CD1c-positive myeloid dendritic cell (primary cell): ENCODE data around the gene GPR85.

Experiments used
- DNase-seq: peaks from one replicate; pipeline ENCODE4 v3.0.0-alpha.2; 2016; ENCODE audit errors: extremely low spot score

Gene GPR85, protein sequence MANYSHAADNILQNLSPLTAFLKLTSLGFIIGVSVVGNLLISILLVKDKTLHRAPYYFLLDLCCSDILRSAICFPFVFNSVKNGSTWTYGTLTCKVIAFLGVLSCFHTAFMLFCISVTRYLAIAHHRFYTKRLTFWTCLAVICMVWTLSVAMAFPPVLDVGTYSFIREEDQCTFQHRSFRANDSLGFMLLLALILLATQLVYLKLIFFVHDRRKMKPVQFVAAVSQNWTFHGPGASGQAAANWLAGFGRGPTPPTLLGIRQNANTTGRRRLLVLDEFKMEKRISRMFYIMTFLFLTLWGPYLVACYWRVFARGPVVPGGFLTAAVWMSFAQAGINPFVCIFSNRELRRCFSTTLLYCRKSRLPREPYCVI

DNA sequence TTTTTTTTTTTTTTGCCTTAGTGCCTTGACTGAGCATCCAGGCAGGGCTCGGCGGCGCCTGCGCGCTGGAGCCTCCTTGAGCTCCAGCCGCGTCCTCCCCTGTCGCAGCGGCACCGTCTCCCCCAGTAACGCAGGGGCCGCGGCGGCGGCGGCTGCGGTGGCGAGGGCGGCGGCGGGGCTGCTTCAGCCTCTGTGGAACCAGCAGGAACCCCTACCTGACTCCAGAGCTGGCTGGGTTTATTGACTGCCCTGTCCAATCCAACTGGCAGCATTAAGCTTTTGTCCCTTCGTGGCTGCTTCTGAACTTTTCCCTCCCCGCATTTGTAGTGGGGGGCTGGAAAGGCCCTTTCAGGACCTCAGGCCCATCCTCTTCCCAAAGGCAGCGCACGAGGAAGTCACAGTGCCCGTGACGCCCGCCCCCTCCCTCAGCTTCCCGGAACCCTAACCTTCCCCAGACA, at the start of gene GPR85:
Gene GPR85 (minus strand): TSS at position 397 of the 458 bp plus-strand sequence. CDS start 2,106 bp downstream, outside the sequence.
- DNase-seq = peak; percentile 19

DNA sequence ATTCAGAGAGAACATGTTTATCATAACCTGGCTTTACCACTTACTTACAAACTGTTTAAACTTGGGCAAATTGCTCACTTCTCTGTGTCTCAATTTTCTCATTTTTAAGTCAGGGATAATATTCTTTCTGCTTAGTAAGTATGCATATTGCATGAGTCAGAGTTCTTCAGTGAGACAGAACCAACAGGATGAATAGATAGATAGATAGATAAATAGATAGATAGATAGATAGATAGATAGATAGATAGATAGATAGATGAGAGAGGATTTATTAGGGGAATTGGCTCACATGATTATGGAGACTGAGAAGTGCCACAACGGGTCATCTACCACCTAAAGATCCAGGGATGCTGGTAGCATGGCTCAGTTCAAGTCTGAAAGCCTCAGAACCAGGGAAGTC, 47.4 kb upstream of the GPR85 start:
- DNase-seq = no peak

DNA sequence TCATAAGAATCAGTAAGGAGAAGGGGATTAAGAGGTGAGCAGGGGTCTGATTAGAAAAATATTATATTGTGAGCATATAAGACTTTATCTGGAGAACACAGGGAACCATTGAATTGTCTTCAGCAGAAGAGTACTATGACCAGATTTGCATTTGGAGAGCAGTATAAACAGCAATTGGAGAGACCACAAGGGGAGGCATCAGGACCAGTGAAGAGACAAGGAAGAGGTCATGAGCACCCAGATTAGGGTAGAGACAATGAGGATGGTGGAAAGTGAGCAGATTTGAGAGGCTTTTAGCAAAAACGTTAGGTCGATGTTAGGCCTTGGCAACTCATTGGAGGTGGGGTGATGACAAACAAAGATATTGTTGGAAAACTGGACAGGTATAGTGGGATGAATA, 44.7 kb upstream of the GPR85 start:
- DNase-seq = no peak

DNA sequence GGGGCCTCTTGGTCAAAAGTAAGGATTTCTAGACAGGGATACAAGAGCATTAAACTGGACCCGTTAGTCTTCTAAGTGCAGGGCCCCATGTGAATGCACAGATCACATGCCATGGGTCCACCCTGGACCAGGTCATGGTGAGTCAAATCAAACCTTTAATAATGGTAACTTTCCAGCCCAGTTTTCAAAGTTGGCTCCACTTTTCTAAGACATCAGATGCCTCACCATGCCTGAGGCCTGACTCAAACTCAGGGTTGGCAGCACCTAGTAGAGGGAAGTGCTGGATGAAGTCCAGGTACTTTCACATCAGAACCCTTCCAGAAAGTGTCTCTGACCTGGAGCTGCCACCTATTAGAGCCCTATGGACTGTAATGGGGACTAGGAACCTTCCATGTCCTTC, 41.4 kb upstream of the GPR85 start:
- no peak for DNase-seq

DNA sequence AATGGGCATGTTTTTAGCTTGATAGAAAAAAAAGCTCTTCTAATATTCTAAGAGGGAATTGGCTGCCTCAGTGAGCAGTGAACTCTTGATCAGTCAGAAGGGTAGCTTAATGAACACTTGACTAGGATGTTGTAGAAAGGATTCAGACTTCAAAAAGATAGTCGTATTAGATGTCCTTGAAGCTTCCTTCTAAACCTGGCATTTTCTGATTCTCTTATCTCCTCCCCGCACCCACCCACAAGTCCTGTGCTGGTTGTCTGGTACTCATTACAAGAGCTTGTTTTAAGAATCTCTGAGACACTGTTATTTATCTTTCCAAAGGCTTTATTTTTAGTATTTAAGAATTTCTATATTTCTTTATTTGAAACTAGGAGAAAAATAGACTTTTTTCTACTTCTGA, 39.1 kb upstream of the GPR85 start:
- no peak for DNase-seq

DNA sequence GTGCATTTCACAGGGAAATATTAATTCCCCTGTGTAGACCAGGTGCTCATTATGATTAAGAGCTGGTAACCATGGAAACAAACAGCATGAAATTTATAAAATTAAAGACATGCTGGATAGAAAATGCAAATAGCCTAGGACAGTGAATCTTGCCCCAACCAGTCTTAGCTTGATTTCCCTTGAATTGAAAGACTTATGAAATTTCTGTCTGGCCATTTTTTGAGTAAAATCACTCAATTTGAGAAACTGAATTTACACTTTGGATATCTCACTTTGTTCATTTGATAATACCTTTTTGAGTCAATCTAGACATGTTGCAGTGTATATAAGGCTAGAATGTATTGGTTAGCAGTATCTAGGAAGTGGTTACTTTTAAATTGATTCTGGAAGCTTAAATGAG, 36.1 kb upstream of the GPR85 start:
- no peak for DNase-seq

DNA sequence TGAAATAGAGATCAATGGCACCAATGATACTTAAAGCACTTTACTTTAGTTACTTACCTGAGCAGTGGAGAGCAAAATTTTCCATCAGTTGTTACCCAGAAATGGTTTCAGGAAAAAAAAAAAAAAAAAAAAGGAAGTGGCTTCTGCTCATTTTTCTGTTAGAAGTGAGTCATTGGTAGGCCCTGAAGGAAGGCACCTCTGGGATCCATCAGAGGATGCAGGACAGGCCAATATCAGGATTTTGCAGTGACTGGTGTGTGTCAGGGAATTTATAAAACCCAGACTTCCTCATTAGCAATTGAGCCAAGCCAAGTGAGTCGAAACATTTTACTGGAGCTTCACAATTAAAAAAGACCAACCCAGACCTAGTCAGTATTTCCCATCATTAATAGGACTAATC, 34.0 kb upstream of the GPR85 start:
- DNase-seq = peak; percentile 19

DNA sequence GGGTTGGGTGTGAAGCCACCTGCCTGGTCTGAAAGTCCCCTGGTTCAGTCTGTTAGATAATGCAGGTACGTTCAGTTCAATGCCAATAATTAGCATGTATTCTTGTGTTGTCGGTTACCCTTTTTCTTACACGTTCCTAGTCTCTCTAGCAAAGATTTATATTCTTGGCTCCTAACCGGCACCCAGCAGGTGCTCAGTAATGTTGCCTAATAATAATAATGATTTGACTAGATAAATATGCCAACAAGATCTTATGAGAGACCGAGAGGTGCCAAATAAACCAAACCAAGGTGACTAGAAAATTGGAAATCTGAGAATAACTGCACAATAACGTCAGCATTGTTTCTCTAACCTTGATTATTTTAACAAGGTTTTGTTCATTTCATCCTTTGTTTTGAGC, 32.8 kb upstream of the GPR85 start:
- no peak for DNase-seq

DNA sequence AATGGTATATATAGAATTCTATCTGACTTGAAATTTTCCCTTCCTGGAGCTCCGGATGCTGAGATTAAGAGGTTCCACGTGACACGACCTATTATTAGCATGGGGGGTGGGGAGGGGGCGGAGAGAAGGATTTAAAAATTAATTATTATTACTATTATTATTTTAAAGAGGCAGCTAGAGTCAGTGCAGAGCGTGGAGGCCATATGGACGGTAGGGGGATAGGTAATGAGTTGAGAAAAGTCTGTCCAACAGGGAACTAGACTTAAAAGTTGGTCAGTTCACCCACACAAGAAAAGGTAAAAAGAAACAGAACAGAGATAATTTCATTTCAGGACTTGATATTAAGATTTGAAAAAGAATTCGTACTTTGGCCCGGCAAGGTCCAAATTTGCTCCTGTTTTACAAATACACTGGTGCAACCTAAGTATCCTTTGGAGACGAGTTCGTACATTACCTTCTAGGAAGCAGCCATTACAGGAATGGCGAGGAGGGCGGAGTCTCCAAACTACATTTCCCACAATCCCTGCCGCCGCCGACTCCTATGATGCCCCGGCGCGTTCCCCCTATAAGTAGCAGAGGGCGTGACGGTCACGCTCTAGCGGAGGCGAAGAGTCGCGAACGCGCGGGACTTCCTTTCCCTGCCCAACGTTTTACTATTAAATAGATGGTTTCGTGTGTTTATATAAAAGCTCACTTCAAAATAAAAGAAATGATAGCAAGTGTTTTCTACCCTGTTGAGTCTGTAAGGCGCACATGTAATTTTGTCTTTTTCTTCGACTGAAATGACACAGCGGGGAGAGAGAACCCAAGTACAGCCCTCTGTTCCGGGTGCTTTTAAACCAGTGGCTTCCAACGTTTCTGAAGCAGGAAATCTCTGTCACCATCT, 31.7 kb upstream of the GPR85 start, which contains the start of gene SMIM30:
Gene SMIM30 (minus strand): TSS at position 481 of the 886 bp plus-strand sequence. CDS start 976 bp downstream, outside the sequence.
- peak; percentile 95 for DNase-seq

DNA sequence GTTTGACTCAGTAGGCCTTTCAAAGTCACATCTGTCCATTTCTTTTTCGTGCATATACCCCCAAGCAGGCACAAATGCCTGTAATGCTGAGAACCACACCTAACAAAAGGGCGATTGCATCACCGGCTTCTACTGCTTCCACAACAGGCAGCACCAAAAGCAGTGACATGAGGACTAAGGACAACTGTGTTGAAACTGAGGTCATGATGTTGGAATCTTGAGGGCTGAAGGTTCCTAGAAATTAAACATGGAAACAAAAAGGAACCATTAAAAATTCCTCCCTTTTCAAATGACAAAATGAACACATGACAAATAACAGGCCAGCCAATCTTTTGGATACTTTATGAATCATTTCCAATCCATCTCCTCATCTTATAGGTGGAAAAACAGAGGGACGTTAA, 30.7 kb upstream of the GPR85 start:
- peak; percentile 20 for DNase-seq

DNA sequence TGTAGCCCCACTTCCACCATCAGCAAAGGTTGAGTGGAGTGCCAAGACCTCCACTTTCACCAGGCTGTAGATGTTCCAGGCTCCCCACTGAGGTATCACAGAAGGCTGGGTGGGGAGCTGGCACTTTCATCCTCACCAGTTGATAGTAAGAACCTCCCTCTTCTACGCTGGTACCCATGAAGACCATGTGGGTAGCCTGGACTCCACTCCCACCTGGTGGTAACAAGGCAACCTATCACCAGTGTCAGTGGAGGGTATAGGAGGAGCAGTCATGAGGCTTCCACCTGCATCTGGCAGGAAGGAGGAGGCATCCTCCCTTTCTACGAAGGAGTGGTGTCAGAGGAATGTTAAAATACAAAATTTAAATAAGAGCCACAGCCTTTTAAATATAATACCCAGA, 27.3 kb upstream of the GPR85 start:
- DNase-seq = no peak

DNA sequence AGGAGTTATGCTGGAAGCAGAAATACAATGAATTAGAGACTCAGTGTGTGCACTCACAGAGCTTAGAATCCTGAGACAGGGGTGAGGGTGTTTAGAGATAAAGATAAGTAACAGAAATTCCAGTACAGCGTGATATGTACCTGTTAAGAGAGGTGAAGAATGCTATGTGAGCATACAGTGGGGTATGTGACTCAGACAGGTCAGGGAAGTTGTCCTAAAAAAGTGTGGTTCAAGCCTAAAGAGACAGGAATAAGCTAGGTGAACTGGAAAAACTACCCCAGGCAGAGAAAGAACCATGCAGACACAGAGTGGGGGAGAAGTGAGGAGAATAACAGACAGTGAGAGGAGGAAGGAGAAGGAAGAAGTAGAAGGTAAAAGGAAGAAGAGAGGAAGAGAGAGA, 23.1 kb upstream of the GPR85 start:
- DNase-seq = no peak

DNA sequence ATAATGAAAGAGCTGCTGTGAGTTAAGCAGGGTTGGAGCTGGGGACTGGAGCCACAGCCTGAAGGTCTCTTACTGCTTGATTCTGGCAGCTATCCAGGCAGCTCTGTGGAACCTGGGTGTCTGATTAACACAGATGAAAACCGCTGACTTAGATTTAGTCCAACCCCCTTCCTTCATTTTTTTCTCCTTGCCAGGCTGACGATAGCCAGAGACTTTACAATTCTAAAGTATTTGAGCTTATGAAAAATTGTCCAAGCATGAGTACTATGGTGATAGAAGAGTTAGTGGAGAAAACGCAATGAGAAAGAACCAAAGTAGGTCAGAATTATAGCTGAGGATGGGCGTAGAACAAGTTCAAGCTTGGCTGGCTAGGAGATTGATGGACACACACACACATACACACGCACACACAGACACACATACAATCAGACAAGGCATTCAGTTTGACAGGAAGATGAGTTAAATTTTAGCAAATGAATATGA, 13.5 kb upstream of the GPR85 start:
- no peak for DNase-seq

DNA sequence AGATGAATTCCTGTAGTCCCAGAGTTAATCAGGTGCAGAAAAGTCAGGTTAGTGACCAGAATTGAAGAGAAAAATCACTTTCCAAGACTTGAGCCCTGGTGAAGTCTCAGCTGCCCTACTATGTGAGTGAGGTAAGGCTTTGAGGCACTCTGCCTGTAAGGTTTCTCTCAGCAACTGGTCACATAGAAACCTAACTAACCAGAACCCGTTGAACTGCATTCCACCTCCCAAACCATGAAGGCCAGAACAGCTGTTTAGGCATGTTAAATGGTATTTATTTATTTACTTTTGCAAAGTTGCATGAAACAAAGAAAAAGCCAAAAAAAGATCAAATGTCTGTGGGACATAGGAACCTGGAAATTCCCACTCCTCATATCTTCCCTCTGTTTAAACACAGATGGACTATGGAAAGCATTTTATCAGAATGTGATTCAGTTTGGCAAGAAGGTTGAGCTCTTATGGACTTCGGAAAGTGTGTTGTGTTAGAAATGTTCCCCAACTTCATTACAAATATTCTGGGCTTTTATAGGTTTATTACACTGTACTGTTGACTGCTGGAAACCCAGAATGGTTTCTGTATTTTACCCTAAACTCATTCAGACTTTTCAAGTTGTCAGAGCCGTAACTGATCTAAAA, 12.8 kb upstream of the GPR85 start:
- no peak for DNase-seq

DNA sequence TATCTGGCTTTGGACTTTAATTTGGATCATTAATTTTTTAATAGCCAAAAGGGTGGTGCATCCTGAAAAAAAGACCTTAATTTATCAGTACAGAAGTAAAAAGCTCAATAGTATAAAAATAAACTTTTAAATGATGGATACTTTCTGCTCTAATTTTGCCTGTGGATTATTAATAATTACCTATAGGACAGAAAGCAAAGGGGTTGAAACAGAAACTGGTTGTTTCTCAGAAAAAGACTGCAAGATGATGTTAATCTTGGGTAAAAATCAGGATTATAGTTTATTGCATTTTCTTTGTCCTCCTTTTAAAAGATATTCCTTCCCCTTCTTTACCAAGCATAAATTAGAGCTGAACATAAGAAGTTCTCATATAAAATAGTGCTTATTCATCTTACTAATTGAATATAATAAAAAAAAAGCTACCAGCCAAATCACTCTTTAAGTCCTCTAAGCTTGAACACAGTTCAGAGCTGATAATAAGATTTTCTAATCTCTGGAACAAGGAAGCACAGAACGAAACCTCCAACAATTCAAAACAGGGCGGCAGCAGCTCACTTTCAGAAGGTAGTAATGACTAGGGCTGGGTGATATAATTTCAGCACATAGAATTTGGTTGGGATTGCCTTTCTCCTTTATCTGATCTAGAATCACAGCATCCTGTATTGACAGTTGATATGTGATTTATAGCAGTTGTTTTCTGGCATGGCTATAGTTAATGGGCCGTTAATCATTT, 8.1 kb upstream of the GPR85 start:
- no peak for DNase-seq

DNA sequence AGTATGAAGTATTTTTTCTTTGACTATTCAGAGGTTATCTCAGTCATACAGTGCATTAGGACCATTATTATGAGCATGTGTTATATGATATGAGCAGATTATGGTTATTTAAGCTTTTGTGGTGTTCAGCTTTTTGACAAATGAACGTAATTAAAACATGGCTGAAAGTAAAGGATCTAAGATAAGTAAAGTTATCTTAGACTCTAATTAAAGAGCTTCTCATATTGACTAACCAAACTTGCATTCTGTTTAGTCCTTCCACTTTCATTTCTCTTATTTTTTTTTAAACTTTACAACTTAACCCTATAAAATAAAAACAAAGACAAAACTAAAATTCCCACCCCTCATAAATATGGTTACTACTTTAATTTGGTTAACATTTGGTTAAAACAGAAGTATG, 6.9 kb upstream of the GPR85 start:
- DNase-seq = no peak

DNA sequence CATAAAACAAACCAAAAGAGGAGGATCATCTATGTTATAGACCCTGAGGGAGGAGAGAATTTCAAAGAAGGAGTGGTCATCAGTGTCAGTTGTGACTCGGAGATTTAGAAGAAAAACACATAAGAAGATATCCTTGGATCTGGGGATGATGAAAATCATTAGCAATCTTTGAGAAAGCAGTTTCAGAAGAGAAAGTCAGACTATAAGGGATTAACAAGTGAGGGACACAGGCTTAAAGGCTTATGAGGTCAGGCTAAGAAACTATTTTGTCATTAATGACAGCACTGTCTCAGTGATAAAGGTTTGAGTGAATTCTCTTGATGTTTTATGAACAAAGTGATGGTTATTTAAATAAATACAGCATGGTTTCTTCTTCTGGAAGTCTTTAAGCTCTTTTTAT, 6.1 kb upstream of the GPR85 start:
- DNase-seq = no peak

DNA sequence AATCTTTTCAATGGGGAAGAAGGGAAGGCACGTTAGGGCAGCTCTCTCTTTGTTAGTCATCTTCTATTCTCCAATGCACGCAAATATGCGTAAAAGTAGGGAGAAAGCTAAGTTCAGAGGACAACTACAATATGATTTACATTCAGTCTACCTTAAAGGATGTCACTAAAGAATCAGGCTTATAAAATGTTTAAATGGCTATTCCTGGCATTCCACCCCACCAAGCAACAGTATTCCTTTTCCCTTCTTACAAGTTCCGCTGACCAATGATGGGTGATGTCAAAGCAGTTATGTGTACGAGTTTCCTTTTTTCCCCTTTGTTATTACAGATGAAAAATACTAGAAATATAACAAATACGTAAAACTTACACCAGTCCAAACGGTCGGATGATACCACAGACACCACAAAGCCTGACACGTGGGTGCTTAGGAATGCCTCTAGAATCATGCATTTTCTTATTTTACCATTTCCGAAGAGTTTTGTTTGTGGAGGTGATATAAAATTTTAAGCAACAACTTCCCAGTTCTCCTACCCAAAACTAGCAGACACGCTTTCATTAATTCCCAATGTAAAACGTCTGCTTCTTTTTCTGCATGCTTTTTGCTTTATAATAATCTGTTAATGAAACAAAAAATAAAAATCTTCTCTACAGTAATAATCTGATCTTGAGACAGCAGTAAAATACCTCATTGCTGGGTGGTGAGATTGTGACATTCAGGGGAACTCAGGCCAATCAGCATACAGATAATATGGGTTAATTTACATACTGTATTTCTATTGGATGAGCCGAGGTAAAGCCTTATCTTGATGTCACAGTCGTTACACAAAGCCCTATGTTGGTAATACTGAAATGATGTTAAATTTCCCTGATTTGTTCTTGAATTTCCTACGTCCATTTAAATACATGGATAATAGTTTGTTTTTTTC, 708 bp upstream of the GPR85 start:
- DNase-seq = peak; percentile 42

DNA sequence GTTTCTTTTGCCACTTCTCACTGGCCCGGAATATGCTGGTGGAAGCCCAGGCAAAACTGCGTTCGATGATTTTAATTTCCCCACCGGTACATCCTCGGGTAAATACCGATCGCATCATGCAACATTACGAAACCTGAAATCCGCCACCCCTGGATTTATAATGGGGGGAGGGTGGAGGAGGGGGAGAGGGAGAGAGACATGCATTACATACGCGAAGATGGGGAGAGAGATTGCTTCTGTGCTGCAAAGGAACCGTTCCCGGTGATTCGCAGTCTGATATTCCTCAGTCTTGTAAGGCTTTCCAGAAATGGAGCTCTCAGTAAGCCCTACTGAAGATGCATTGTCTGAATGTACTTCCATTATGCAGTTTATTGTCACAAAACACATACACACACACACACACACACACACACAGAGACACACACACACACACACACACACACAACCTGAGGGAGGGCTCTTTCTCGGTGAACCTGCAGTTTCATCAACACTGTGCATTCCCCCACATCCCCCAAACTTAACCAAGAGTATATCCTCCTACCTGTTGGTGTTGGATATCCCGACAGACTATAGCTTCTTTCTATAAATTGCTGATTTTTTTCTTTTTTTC, 741 bp downstream of the GPR85 start:
- DNase-seq = no peak
